IMR-90 (cell line): Measurements from ENCODE around the gene HSPG2. TPM values are rescaled to one million over a fixed set of nuclear protein-coding genes. Genes with fewer than 3 reads are reported as not detected.

ENCODE experiments used
- ATAC-seq: fragments of 200-7000 bp; cut with Tn5 transposase; 2 replicates; pipeline ENCODE4 v1.9.1; 2020; ENCODE audit warnings: low read depth, mild to moderate bottlenecking, moderate library complexity
- BruUV-seq: library from RNA; stranded (reverse); fragments of 400-500 nt; replicated peaks from 2 replicates; lab custom pipeline; 2021; lab: Mats Ljungman, UMichigan
- CTCF ChIA-PET: fragments of 300-600 bp; formaldehyde crosslinking; extraction: SDS; loops from one replicate; lab custom pipeline; 2021; ENCODE audit warnings: antibody characterized with exemption; lab: Yijun Ruan, JAX
- POLR2A ChIA-PET: fragments of 300-600 bp; sonication (Branson Sonifier 250); formaldehyde crosslinking; loops from one replicate; lab custom pipeline; 2022; ENCODE audit warnings: antibody characterized with exemption; ENCODE audit not compliant: unreplicated experiment; lab: Charles Lee
- DNase-seq: peaks from one replicate; pipeline ENCODE4 v3.0.0; 2013
- H2AFZ ChIP-seq: replicated peaks from 2 replicates; pipeline ENCODE3; 2013; ENCODE audit warnings: low read length, mild to moderate bottlenecking; ENCODE audit not compliant: poor library complexity
- H2AK5ac ChIP-seq: 2 replicates; pipeline ENCODE4 v1.6.1; 2013; ENCODE audit warnings: low read depth, low read length, inconsistent platforms
- H2AK9ac ChIP-seq: replicated peaks from 2 replicates; pipeline ENCODE3; 2013; ENCODE audit warnings: mild to moderate bottlenecking, low read depth, low read length, moderate library complexity; ENCODE audit not compliant: poor library complexity
- H2BK120ac ChIP-seq: 2 replicates; pipeline ENCODE4 v1.6.1; 2013; ENCODE audit warnings: low read depth, low read length, inconsistent platforms
- H2BK15ac ChIP-seq: 3 replicates; pipeline ENCODE4 v1.6.1; 2013; ENCODE audit warnings: low read depth, low read length, inconsistent platforms
- H2BK20ac ChIP-seq: 2 replicates; pipeline ENCODE4 v1.6.1; 2013; ENCODE audit warnings: low read depth, mild to moderate bottlenecking, inconsistent platforms, low read length, moderate library complexity
- H2BK5ac ChIP-seq: 2 replicates; pipeline ENCODE4 v1.6.1; 2013; ENCODE audit warnings: mild to moderate bottlenecking, low read depth, low read length, inconsistent platforms; ENCODE audit not compliant: poor library complexity, severe bottlenecking
- H3K14ac ChIP-seq: replicated peaks from 2 replicates; pipeline ENCODE4 v1.6.1; 2013; ENCODE audit warnings: low read depth, low read length, inconsistent platforms
- H3K18ac ChIP-seq: 2 replicates; pipeline ENCODE4 v1.6.1; 2013; ENCODE audit warnings: low read depth, low read length, control low read depth
- H3K23ac ChIP-seq: 2 replicates; pipeline ENCODE4 v1.6.1; 2013; ENCODE audit warnings: low read depth, low read length, inconsistent platforms
- H3K27ac ChIP-seq: 2 replicates; pipeline ENCODE4 v1.5.1; 2013; ENCODE audit warnings: mild to moderate bottlenecking, control low read depth, low read length; ENCODE audit not compliant: insufficient read depth
- H3K27me3 ChIP-seq: 2 replicates; pipeline ENCODE4 v1.6.1; 2013; ENCODE audit warnings: low read length; ENCODE audit not compliant: control insufficient read depth, insufficient read depth
- H3K36me3 ChIP-seq: 2 replicates; pipeline ENCODE4 v1.6.1; 2013; ENCODE audit warnings: low read length, mixed read lengths; ENCODE audit not compliant: control insufficient read depth, insufficient read depth
- H3K4ac ChIP-seq: 2 replicates; pipeline ENCODE4 v1.6.1; 2013; ENCODE audit warnings: low read depth, low read length, inconsistent platforms
- H3K4me1 ChIP-seq: 2 replicates; pipeline ENCODE4 v1.6.1; 2013; ENCODE audit warnings: low read length, mixed read lengths; ENCODE audit not compliant: control insufficient read depth, insufficient read depth
- H3K4me2 ChIP-seq: 2 replicates; pipeline ENCODE4 v1.6.1; 2013; ENCODE audit warnings: low read depth, mild to moderate bottlenecking, control low read depth, low read length, moderate library complexity
- H3K4me3 ChIP-seq: 2 replicates; pipeline ENCODE4 v1.5.1; 2013; ENCODE audit warnings: low read depth, mild to moderate bottlenecking, control low read depth, low read length, moderate library complexity; ENCODE audit not compliant: insufficient read depth
- H3K56ac ChIP-seq: 2 replicates; pipeline ENCODE4 v1.6.1; 2013; ENCODE audit warnings: low read length, inconsistent platforms; ENCODE audit not compliant: insufficient read depth; ENCODE audit errors: extremely low read depth
- H3K79me1 ChIP-seq, 2 experiments: 2 replicates each; pipeline ENCODE4 v1.6.1; 2013; ENCODE audit warnings: low read length in 2 of 2, inconsistent platforms in 1 of 2, low read depth in 1 of 2
- H3K9ac ChIP-seq: 2 replicates; pipeline ENCODE4 v1.6.1; 2013; ENCODE audit warnings: low read depth, low read length, control low read depth
- H3K9me1 ChIP-seq: 2 replicates; pipeline ENCODE4 v1.6.1; 2013; ENCODE audit warnings: low read length, inconsistent platforms; ENCODE audit not compliant: insufficient read depth
- H3K9me3 ChIP-seq: 2 replicates; pipeline ENCODE4 v1.6.1; 2013; ENCODE audit warnings: low read length; ENCODE audit not compliant: control insufficient read depth, insufficient read depth
- H4K20me1 ChIP-seq: 2 replicates; pipeline ENCODE4 v1.6.1; 2013; ENCODE audit warnings: low read length, inconsistent platforms; ENCODE audit not compliant: insufficient read depth
- H4K5ac ChIP-seq: 2 replicates; pipeline ENCODE4 v1.6.1; 2013; ENCODE audit warnings: mild to moderate bottlenecking, low read depth, low read length, control low read depth
- H4K8ac ChIP-seq, 2 experiments: 2 replicates each; pipeline ENCODE4 v1.6.1; 2013; ENCODE audit warnings: low read depth in 2 of 2, low read length in 2 of 2, control low read depth in 1 of 2, inconsistent platforms in 1 of 2
- H4K91ac ChIP-seq: 2 replicates; pipeline ENCODE4 v1.6.1; 2013; ENCODE audit warnings: low read depth, low read length, inconsistent platforms; ENCODE audit not compliant: insufficient read depth
- BHLHE40 ChIP-seq: fragments of 150-350 bp; IDR thresholded peaks from 2 replicates; pipeline ENCODE4 v1.6.1; 2016; ENCODE audit warnings: mild to moderate bottlenecking, low read depth, low read length
- CHD1 ChIP-seq: IDR thresholded peaks from 2 replicates; pipeline ENCODE4 v1.6.1; 2012; ENCODE audit warnings: low read depth, low read length, improper control_type of control experiment
- CTCF ChIP-seq: conservative IDR thresholded peaks from 2 replicates; pipeline ENCODE4 v1.5.1; 2012; ENCODE audit warnings: mild to moderate bottlenecking, low read depth, low read length, improper control_type of control experiment
- RAD21 ChIP-seq: IDR thresholded peaks from 2 replicates; pipeline ENCODE4 v1.6.1; 2012; ENCODE audit warnings: low read length, improper control_type of control experiment
- RFX5 ChIP-seq: IDR thresholded peaks from 2 replicates; pipeline ENCODE4 v1.8.0; 2012; ENCODE audit warnings: low read depth, mild to moderate bottlenecking, low read length, moderate library complexity
- WGBS, 2 experiments: methylation state at CpG; one replicate each; pipeline versions ENCODE4 v1.1.5 to v1.1.7; 2013; ENCODE audit warnings: missing lambda C conversion rate in 2 of 2; ENCODE audit not compliant: insufficient read length in 1 of 2; ENCODE audit errors: extremely low coverage in 2 of 2; 5-methylcytosine and 5-hydroxymethylcytosine counted together
- dilution Hi-C: fragments of 300-500 bp; cut with HindIII; formaldehyde crosslinking; loops from one replicate; pipeline ENCODE4 v1.14.3; 2018; ENCODE audit warnings: low sequenced_read_pairs; ENCODE audit not compliant: unreplicated experiment
- in situ Hi-C: fragments of 300-500 bp; cut with MboI; formaldehyde crosslinking; loops from 3 replicates; pipeline ENCODE4 v1.14.3; 2019; ENCODE audit warnings: low sequenced_read_pairs, inconsistent platforms, mixed read lengths
- intact Hi-C: fragments of 100-400 bp; cut with micrococcal nuclease; formaldehyde crosslinking; loops from 2 replicates; pipeline ENCODE4 v1.10.0; 2022
- polyA plus RNA-seq, 3 experiments: library from polyadenylated mRNA; depleted of rRNA; stranded (reverse); fragments of >200 nt; gene quantifications; 2 replicates each; pipeline ENCODE4 v1.2.3, GENCODE V29; 2012; ENCODE audit warnings: low replicate concordance in 1 of 3
- total RNA-seq: library from RNA; depleted of rRNA; stranded (reverse); fragments of >200 nt; gene quantifications from 2 replicates; pipeline ENCODE4 v1.2.3, GENCODE V29; 2012

HSPG2 gene
- total and polyA plus RNA-seq, 2 of the 4 experiments (the other 2 are of a cell fraction): 15.8 to 94.0 TPM

GRCh38 chr1:21840981-21841380, 96.1 kb downstream of the HSPG2 start:
- H2BK20ac ChIP-seq: no peak overlapping the region
- H2AFZ ChIP-seq: no peak overlapping the region
- in situ Hi-C loops (no loop called here), dilution Hi-C loops (no loop called here), intact Hi-C loops (no loop called here)
- no peak overlapping the region for H4K8ac ChIP-seq
- no peak overlapping the region for H3K14ac ChIP-seq
- no peak overlapping the region for H3K18ac ChIP-seq
- H3K9me3 ChIP-seq: no peaks in the 10 kb centered on the region
- H3K4me3 ChIP-seq: no peak overlapping the region
- H2BK120ac ChIP-seq: no peak overlapping the region
- H2BK15ac ChIP-seq: no peak overlapping the region
- ChIA-PET CTCF (no interaction called here), POLR2A (no interaction called here)
- no peak overlapping the region for H3K23ac ChIP-seq
- H3K4me1 ChIP-seq: no peaks in the 10 kb centered on the region
- no peaks in the 10 kb centered on the region for H3K9me1 ChIP-seq
- no peak for ATAC-seq
- H3K9ac ChIP-seq: no peak overlapping the region
- no peak overlapping the region for H3K4me2 ChIP-seq
- no TSS peak for BruUV-seq
- H3K4ac ChIP-seq: no peak overlapping the region
- no peak overlapping the region for H2AK5ac ChIP-seq
- H3K27ac ChIP-seq: no peak overlapping the region
- H3K27me3 ChIP-seq: no peaks in the 10 kb centered on the region
- H3K56ac ChIP-seq: no peak overlapping the region
- no peak overlapping the region for H4K91ac ChIP-seq
- no peak overlapping the region for H2AK9ac ChIP-seq
- H3K79me1 ChIP-seq: peaks cover 0 to 3% of the 10 kb centered on the region in 2 experiments; a peak in 2 of 4 replicates
- no peaks in the 10 kb centered on the region; the same call in 1 of the 2 replicates for H4K20me1 ChIP-seq
- H4K5ac ChIP-seq: no peak overlapping the region
- no peak for DNase-seq
- H2BK5ac ChIP-seq: no peak overlapping the region
- 97% methylated on average over 5 of the region's 13 CpGs; no CpG with 5 or more reads in 1 of the 2 experiments for WGBS, 2 experiments
- TF ChIP-seq RFX5 (no peak), BHLHE40 (no peak), CTCF (no peak), CHD1 (no peak), RAD21 (no peak)
- peaks cover 68% of the 10 kb centered on the region for H3K36me3 ChIP-seq
